Thoracic aorta (tissue), 2 donors: ENCODE results near the gene LRRC8D. TPM values are rescaled to one million over a fixed set of nuclear protein-coding genes. Genes with fewer than 3 reads are reported as not detected.

Experiments used
- ATAC-seq: fragments of 150-250 bp; one replicate; pipeline ENCODE4 v1.8.0; 2017; ENCODE audit warnings: low read depth; ENCODE audit not compliant: insufficient number of reproducible peaks, low FRiP score
- DNase-seq: peaks from one replicate; pipeline ENCODE4 v3.0.0-alpha.2; 2020; ENCODE audit warnings: low spot score
- H3K27ac ChIP-seq, 2 donors: fragments of 200-600 bp; sonication (generic); 1 replicate in 1 of 2; 2 replicates in 1 of 2; pipeline ENCODE4 v1.5.1; 2016; ENCODE audit warnings: mild to moderate bottlenecking in 2 of 2, moderate library complexity in 2 of 2
- H3K27me3 ChIP-seq: fragments of 200-600 bp; sonication (generic); replicated peaks from 2 replicates; pipeline ENCODE4 v1.6.0; 2016; ENCODE audit warnings: mild to moderate bottlenecking; ENCODE audit not compliant: insufficient read depth
- H3K36me3 ChIP-seq: fragments of 200-600 bp; sonication (generic); one replicate; pipeline ENCODE4 v1.5.1; 2016
- H3K4me1 ChIP-seq, 2 donors: fragments of 200-600 bp; sonication (generic); 1 replicate in 1 of 2; 2 replicates in 1 of 2; pipeline versions ENCODE4 v1.5.1 to v1.6.0; 2016; ENCODE audit warnings: low read depth in 2 of 2, mild to moderate bottlenecking in 1 of 2; ENCODE audit not compliant: control insufficient read depth in 1 of 2
- H3K4me3 ChIP-seq: fragments of 200-600 bp; sonication (generic); 2 replicates; pipeline ENCODE4 v1.5.1; 2016; ENCODE audit warnings: mild to moderate bottlenecking
- H3K9me3 ChIP-seq: fragments of 200-600 bp; sonication (generic); 2 replicates; pipeline ENCODE4 v1.5.1; 2016
- total RNA-seq, 2 donors: library from RNA; depleted of rRNA; stranded (reverse); fragments of >200 nt; gene quantifications; one replicate each; pipeline versions ENCODE4 v1.1.0 to v1.2.3, GENCODE V29; 2016
- TF ChIP-seq, protein P1 (sequence below): fragments of 200-600 bp; sonication (generic); IDR thresholded peaks from one replicate; pipeline ENCODE4 v1.5.1; 2019; ENCODE audit warnings: antibody characterized with exemption

The LRRC8D gene
- total RNA-seq, 2 donors from 2014 or later: 8.8 to 10.7 TPM

DNA sequence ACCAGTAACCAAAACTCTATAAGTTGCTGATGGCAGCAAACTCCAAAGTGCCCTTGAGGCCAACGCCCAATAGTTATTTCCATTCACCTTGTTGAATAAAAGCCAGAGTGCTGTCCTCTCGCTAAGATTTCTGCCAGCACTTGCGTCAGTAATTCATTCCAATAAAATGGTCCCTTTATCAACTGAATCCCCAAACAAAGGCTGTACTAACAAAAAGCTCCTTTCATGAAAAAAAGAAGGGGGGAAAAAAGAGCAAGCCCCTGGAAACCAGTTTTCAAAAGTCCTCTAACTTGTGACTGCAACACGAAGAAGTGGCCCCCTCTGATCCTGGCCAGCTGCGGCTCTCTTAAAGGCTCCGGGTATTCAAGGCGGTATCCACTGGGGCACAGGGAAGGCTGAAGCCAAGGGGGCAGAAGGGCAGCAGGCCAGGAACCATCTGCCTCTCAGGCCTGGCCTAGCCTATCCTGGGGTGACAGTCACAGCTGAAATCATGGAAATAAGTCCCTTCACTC lies 118.3 kb downstream of the LRRC8D start:
- ATAC-seq (no peak), DNase-seq (no peak)
- TF ChIP-seq, protein P1, sequence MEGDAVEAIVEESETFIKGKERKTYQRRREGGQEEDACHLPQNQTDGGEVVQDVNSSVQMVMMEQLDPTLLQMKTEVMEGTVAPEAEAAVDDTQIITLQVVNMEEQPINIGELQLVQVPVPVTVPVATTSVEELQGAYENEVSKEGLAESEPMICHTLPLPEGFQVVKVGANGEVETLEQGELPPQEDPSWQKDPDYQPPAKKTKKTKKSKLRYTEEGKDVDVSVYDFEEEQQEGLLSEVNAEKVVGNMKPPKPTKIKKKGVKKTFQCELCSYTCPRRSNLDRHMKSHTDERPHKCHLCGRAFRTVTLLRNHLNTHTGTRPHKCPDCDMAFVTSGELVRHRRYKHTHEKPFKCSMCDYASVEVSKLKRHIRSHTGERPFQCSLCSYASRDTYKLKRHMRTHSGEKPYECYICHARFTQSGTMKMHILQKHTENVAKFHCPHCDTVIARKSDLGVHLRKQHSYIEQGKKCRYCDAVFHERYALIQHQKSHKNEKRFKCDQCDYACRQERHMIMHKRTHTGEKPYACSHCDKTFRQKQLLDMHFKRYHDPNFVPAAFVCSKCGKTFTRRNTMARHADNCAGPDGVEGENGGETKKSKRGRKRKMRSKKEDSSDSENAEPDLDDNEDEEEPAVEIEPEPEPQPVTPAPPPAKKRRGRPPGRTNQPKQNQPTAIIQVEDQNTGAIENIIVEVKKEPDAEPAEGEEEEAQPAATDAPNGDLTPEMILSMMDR: no peak
- Histone ChIP-seq H3K27ac (no peak overlapping the region), H3K4me1 (peaks cover 0 to 3% of the 10 kb centered on the region in 2 donors), H3K27me3 (no peaks in the 10 kb centered on the region), H3K4me3 (no peak overlapping the region), H3K9me3 (no peaks in the 10 kb centered on the region), H3K36me3 (no peaks in the 10 kb centered on the region)

DNA sequence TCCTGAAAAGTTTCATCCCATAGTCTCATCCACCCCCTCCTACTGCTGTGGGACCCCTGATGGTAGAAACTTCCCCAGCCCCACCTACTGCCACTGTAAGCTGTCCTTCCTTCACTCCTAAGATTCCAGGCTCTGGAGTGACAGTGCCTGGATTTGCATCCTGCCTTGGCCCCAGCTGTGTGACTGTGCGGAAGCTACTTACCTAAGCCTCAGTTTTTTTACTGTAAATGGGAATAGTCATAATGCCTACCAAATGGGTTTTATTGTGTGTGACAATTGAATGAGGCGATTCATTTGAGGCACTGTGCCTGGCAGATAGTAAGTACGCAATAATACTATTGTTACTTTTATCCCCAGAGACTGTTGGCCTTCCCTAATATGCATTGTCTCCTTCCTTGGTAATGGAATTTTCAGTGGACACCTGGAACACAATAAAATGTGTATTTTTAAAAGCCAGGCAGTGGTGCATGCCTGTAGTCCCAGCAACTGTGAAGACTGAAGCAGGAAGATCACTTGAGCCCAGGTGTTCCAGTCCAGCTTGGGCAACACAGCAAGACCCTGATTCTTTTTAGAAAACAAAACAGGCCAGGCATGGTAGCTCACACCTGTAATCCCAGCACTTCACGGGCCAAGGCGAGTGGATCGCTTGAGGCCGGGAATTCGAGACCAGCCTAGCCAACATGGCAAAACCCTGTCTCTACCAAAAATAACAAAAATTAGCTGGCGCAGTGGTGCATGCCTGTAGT lies 119.0 kb downstream of the LRRC8D start:
- no peak for ATAC-seq

DNA sequence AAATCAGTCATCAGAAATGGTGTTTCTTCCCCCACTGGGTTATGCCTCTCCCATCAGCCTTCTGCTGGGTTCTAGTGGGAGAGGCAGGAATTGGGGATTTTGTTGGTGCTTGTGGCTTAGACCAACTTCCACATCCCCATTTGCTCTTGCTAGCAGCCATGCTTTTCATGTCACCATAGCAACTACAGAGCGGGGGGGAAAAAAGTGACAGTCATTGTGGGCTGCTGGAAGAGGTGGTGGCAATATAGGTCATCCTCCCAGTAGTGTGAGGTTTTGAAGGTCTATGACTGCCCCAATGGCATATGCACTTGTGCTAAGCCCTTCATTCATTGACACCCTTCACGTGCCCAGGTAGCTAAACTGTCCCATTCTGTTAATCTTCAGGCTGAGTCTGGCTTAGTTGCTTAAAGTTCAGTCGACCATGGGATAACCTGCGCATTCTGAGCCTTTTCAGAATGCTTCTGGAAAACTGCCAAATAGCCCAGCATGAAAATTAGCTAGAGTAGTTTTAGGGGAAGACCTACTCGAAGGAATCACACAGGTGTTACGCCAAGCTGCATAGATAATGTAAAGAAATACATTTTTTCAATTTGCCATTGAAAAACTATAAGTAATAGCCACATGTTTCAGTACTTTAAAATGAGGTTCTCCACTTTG lies 120.4 kb downstream of the LRRC8D start:
- Histone ChIP-seq H3K27ac (no peak overlapping the region), H3K36me3 (no peaks in the 10 kb centered on the region), H3K27me3 (no peaks in the 10 kb centered on the region), H3K4me3 (no peak overlapping the region), H3K9me3 (no peaks in the 10 kb centered on the region), H3K4me1 (peaks cover 0 to 3% of the 10 kb centered on the region in 2 donors)
- TF ChIP-seq, protein P1: no peak
- no peak for DNase-seq
- ATAC-seq: no peak

More for the DNA sequence above, 119.0 kb downstream of the LRRC8D start:
- Histone ChIP-seq H3K4me3 (no peak overlapping the region), H3K36me3 (no peaks in the 10 kb centered on the region), H3K27ac (no peak overlapping the region), H3K4me1 (peaks cover 0 to 3% of the 10 kb centered on the region in 2 donors), H3K27me3 (no peaks in the 10 kb centered on the region), H3K9me3 (no peaks in the 10 kb centered on the region)
- no peak for DNase-seq
- TF ChIP-seq, protein P1: no peak

DNA sequence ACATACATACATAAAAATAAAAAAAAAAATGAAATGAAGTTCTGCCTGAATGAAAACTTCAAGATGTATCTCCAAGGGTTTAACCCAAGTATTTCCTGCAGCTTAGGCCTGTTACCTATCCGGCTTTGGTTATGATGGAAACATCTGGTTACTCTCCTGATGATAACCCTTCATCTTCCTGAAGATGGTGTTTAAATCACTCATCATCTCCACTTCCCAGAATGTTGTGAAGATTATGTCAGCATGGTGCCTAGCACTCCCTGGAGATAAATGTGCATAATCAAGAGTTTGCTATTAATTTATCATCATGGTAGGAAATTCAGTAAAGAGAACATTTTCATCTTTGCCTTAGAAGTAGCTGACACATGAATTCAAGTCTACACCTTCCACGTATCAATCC lies 121.2 kb downstream of the LRRC8D start:
- H3K36me3 ChIP-seq: no peaks in the 10 kb centered on the region
- ATAC-seq (no peak), DNase-seq (no peak)
- peaks cover 0 to 3% of the 10 kb centered on the region in 2 donors for H3K4me1 ChIP-seq
- TF ChIP-seq, protein P1: no peak
- no peak overlapping the region for H3K4me3 ChIP-seq
- H3K27ac ChIP-seq: no peak overlapping the region
- H3K9me3 ChIP-seq: no peaks in the 10 kb centered on the region
- no peaks in the 10 kb centered on the region for H3K27me3 ChIP-seq
